Measurements from ENCODE around the gene TMSB4X. TPM values are rescaled to one million over a fixed set of nuclear protein-coding genes. Genes with fewer than 3 reads are reported as not detected.

TMSB4X gene
- total and polyA plus RNA-seq, 2 of the 8 experiments (the other 6 are each of a cell fraction or from before 2014, with no cell fraction given) = 2,063 to 2,112 TPM

- Histone ChIP-seq H3K9me3 (ENCODE audit: insufficient read depth in 2 of 2, low read depth in 1 of 2, low read length in 1 of 2) (no peaks in the 10 kb centered on the region; a peak in 1 of 4 replicates), H3K23me2 (ENCODE audit: low read depth, low read length) (no peaks in the 10 kb centered on the region), H3K23ac (ENCODE audit: insufficient read length) (no peak overlapping the region), H3K9ac (replicated peaks in 1 of 4; ENCODE audit: extremely low read depth in 1 of 4, low read depth in 3 of 4, low read length in 3 of 4) (no peak overlapping the region), H3K56ac (replicated peaks; ENCODE audit: insufficient read length, low read depth, low read length) (no peak overlapping the region), H3K4me3 (ENCODE audit: extremely low read depth in 1 of 4, insufficient read depth in 2 of 4, low read depth in 3 of 4, low read length in 4 of 4) (no peak overlapping the region), H2BK20ac (ENCODE audit: low read length) (no peak overlapping the region), H3K4me1 (replicated peaks in 1 of 4; ENCODE audit: control insufficient read depth in 3 of 4, insufficient read depth in 4 of 4, low read length in 3 of 4) (no peaks in the 10 kb centered on the region), H3K36me3 (ENCODE audit: control insufficient read depth in 2 of 4, insufficient read depth in 4 of 4, low read length in 3 of 4) (no peaks in the 10 kb centered on the region), H4K5ac (ENCODE audit: insufficient read length, low read depth, low read length) (no peak overlapping the region), H4K91ac (replicated peaks; ENCODE audit: insufficient read length, low read length) (no peak overlapping the region), H3K27ac (ENCODE audit: low read depth, low read length) (no peak overlapping the region), H4K20me1 (replicated peaks in 1 of 2; ENCODE audit: control insufficient read depth in 1 of 2, insufficient read depth in 2 of 2, low read length in 2 of 2) (no peaks in the 10 kb centered on the region), H3K14ac (ENCODE audit: insufficient read length) (no peak overlapping the region), H2BK5ac (ENCODE audit: low read depth, low read length) (no peak overlapping the region), H3K18ac (ENCODE audit: extremely low read depth, low read length) (no peak overlapping the region), H2BK120ac (replicated peaks; ENCODE audit: low read depth, low read length) (no peak overlapping the region), H2BK12ac (ENCODE audit: low read depth, low read length) (no peak overlapping the region), H4K8ac (ENCODE audit: extremely low read depth, insufficient read depth, low read length) (no peak overlapping the region), H2AFZ (ENCODE audit: low read length) (no peak overlapping the region), H2AK5ac (ENCODE audit: low read depth, low read length) (no peak overlapping the region), H3K79me2 (ENCODE audit: control insufficient read depth in 1 of 2, insufficient read depth in 2 of 2, low read length in 2 of 2) (no peaks in the 10 kb centered on the region), H3K27me3 (replicated peaks in 1 of 4; ENCODE audit: control insufficient read depth in 3 of 4, extremely low read depth in 1 of 4, insufficient read depth in 3 of 4, low read length in 3 of 4) (no peaks in the 10 kb centered on the region), H3K79me1 (ENCODE audit: low read depth, low read length) (no peaks in the 10 kb centered on the region), H3K4me2 (ENCODE audit: insufficient read depth in 1 of 2, low read depth in 2 of 2, low read length in 2 of 2) (no peak overlapping the region), H3K4ac (replicated peaks; ENCODE audit: insufficient read length, low read depth, low read length) (no peak overlapping the region), H2BK15ac (ENCODE audit: low read length) (no peak overlapping the region)
- ChIA-PET CTCF (ENCODE audit: partially characterized antibody) (no interaction called here), POLR2A (ENCODE audit: partially characterized antibody) (no interaction called here)
- WGBS, 2 experiments (ENCODE audit: extremely low coverage in 1 of 2, insufficient coverage in 1 of 2, insufficient read length in 1 of 2, insufficient replicate concordance in 2 of 2, low coverage in 1 of 2, low lambda C conversion rate in 2 of 2, missing lambda C conversion rate in 1 of 2) = 89% methylated on average over 5 of the region's 5 CpGs; no CpG with 5 or more reads in 1 of the 2 experiments
- DNase-seq (ENCODE audit: low read depth in 1 of 2, low spot score in 2 of 2) = no peak
- FAIRE-seq = no peak
- TF ChIP-seq MAFK (IDR thresholded peaks at IDR 0.05; ENCODE audit: low read depth, low read length) (no peak), CHD2 (IDR thresholded peaks at IDR 0.05; ENCODE audit: low read length) (no peak), ZNF274 (IDR thresholded peaks at IDR 0.05; ENCODE audit: borderline replicate concordance, extremely low read depth, low read length) (no peak), SAP30 (IDR thresholded peaks at IDR 0.05; ENCODE audit: insufficient read depth, insufficient replicate concordance, low read length) (no peak), SIX5 (IDR thresholded peaks at IDR 0.05; ENCODE audit: low read depth, low read length) (no peak), SIRT6 (IDR thresholded peaks at IDR 0.05; ENCODE audit: low read length) (no peak), ATF3 (IDR thresholded peaks at IDR 0.05; ENCODE audit: insufficient read depth, low read depth, low read length) (no peak), KDM5A (IDR thresholded peaks at IDR 0.05; ENCODE audit: low read length) (no peak), RAD21 (IDR thresholded peaks at IDR 0.05 in 1 of 2, conservative IDR thresholded peaks at IDR 0.05 in 1 of 2; ENCODE audit: low read depth in 2 of 2, low read length in 2 of 2) (no peak), TCF12 (IDR thresholded peaks at IDR 0.05; ENCODE audit: low read depth, low read length) (no peak), POLR2A (IDR thresholded peaks at IDR 0.05; ENCODE audit: control extremely low read depth in 1 of 2, low read depth in 2 of 2, low read length in 2 of 2) (no peak), CHD1 (IDR thresholded peaks at IDR 0.05; ENCODE audit: low read depth, low read length) (no peak), HDAC6 (IDR thresholded peaks at IDR 0.05; ENCODE audit: low read depth, low read length) (no peak), EP300 (IDR thresholded peaks at IDR 0.05; ENCODE audit: borderline replicate concordance in 1 of 2, low read depth in 2 of 2, low read length in 2 of 2) (no peak), GABPA (IDR thresholded peaks at IDR 0.05; ENCODE audit: borderline replicate concordance, insufficient read depth, low read length) (no peak)
Observed at GRCh38 chrX:12934850-12935249, 40.1 kb upstream of the TMSB4X start.

All from H1 (cell line).